RPMI7951 (cell line): ENCODE data around the gene WASHC2A. TPM values are rescaled to one million over a fixed set of nuclear protein-coding genes. Genes with fewer than 3 reads are reported as not detected.
"Not testable (repeated sequence)": the region's sequence is repeated elsewhere in the genome, so short reads cannot be mapped to it uniquely, and the experiment has no call there.

Experiments
- DNase-seq: peaks from one replicate; pipeline ENCODE4 v3.0.0-alpha.2; 2012; ENCODE audit warnings: low read depth
- total RNA-seq: library from RNA; depleted of rRNA; stranded (reverse); fragments of >200 nt; shearing (Covaris generic); gene quantifications from 2 replicates; pipeline ENCODE4 v1.2.3, GENCODE V29; 2014; rRNA removed

WASHC2A gene
- total RNA-seq, 1 experiment from 2014 or later = 10.8 TPM

GRCh38 chr10:50143512-50144174 lies 75.9 kb downstream of the WASHC2A start:
- DNase-seq = not testable (repeated sequence)

GRCh38 chr10:50145575-50145974 lies 77.8 kb downstream of the WASHC2A start:
- not testable (repeated sequence) for DNase-seq

DNA sequence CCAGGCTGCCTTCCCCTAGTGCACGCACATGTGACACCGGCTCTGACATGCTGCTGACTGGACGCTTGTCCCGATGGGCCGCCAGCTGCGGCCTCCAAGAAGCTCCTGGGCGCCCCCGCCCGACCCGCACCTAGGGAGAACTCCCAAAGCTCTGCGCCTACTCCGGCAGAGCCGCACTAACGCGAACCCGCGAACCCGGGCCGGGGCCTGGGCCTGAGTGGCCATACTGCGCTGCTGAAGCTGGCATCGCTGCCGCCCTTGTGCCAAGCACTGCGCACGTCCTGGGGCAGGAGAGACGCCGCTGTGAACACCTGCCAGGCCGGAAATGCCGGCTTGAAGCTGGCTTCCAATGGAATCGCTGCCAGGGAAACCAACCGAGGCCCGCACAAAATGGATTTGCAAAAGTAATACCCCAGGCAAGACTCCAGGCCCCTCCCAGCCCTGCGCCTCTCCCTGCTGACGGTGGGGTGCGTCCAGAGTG lies 85.1 kb downstream of the WASHC2A start:
- DNase-seq = no peak

GRCh38 chr10:50157868-50158267 lies 90.1 kb downstream of the WASHC2A start:
- DNase-seq = not testable (repeated sequence)

- not testable (repeated sequence) for DNase-seq
Measured at GRCh38 chr10:50159856-50160255, 92.1 kb downstream of the WASHC2A start.

DNA sequence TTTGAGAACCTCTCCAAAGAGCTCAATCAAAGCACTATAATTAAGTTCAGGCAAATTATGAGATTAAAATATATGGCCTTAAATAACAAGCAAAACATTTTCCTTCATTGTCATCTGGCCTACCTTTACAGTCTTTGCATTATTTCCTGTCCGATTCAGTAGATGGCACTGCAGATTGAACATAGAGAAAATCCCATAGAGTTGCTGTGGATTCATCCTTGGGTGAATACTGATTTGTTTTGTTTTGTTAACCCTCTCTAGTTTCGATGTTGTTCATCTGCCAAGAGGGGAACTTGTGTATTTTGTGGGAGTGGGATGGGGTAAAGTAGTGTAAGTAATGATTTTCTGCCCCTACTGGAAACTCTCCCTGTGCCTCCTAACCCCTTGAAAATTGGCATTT lies 97.3 kb downstream of the WASHC2A start:
- DNase-seq = not testable (repeated sequence)

- not testable (repeated sequence) for DNase-seq
Measured at GRCh38 chr10:50167833-50168232, 100.1 kb downstream of the WASHC2A start.

DNA sequence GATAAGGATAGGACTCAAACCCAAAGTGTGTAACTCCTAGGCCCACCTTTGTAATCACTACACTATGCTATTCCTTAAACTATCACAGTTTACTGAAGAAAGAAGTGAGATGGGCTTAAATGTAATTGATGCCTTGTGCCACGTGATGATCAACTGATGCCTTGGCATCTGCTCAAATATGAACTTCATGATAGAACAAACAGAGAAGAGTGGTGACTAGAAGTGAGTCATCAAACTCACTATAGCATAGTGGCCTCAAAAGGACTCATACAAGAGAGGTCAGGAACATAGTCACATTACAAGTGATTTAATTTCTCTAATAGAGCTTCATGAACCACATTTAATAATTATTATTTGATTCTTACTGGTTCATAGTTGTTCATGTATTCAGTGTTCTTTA lies 101.8 kb downstream of the WASHC2A start:
- not testable (repeated sequence) for DNase-seq

- peak; percentile 56 for DNase-seq
Measured at GRCh38 chr10:50174788-50175525, 107.2 kb downstream of the WASHC2A start.

Other genes starting within 250 kb of the WASHC2A start
- gene PARG, start 125.9 kb upstream of the WASHC2A start, total RNA-seq = 16.8 and 21.7 TPM in 2 replicates
- gene TIMM23B, start 125.9 kb upstream of the WASHC2A start, total RNA-seq = 6.7 and 8.8 TPM in 2 replicates
- gene AGAP6, start 79.5 kb upstream of the WASHC2A start, total RNA-seq = 2.3 and 2.8 TPM in 2 replicates
- gene ASAH2, start 183.6 kb downstream of the WASHC2A start, total RNA-seq = 0.39 and 0.84 TPM in 2 replicates